CD4-positive, alpha-beta T cell treated with Interferon gamma for 1 hour (primary cell): ENCODE measurements around the gene TGFB1I1.
"Not testable (repeated sequence)": the region's sequence is repeated elsewhere in the genome, so short reads cannot be mapped to it uniquely, and the experiment has no call there.

Source experiments
- DNase-seq: peaks from one replicate; pipeline ENCODE4 v3.0.0-alpha.2; 2020

The TGFB1I1 gene

DNA sequence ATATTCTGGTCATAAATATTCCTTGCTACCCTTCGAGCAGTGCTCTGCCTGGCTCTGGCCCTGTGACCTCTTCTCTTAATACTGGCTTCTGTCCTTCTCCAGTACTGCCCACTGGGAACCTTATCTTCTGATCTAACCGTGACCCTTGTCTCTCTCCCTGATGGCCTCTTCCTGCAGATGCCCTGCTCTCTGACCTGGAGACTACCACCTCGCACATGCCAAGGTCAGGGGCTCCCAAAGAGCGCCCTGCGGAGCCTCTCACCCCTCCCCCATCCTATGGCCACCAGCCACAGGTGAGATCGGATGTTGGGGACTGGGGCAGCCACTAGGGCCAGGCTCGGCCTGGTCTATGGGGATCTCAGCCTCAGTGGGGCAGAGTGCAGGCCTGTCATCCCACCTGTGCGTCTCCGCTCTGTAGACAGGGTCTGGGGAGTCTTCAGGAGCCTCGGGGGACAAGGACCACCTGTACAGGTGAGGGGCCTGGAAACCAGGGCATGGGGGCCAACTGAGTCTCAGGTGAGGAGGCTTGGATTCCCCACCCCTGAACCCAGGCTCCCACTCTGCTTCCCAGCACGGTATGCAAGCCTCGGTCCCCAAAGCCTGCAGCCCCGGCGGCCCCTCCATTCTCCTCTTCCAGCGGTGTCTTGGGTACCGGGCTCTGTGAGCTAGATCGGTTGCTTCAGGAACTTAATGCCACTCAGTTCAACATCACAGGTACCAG lies 1.5 kb downstream of the TGFB1I1 start:
- DNase-seq: no peak

DNA sequence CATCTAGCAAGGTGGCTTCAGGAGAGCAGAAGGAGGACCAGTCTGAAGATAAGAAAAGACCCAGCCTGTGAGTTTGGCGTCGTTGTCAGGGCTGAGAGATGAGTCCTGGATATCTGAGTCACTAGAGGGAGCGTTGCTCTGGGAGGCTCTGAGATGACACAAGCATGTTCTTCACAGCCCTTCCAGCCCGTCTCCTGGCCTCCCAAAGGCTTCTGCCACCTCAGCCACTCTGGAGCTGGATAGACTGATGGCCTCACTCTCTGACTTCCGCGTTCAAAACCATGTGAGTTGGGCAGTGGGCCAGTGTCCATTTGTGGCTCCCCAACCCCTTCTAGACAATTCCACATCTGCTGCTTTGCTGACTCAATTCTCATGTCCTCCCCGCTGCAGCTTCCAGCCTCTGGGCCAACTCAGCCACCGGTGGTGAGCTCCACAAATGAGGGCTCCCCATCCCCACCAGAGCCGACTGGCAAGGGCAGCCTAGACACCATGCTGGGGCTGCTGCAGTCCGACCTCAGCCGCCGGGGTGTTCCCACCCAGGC lies 2.3 kb downstream of the TGFB1I1 start:
- DNase-seq: no peak

DNA sequence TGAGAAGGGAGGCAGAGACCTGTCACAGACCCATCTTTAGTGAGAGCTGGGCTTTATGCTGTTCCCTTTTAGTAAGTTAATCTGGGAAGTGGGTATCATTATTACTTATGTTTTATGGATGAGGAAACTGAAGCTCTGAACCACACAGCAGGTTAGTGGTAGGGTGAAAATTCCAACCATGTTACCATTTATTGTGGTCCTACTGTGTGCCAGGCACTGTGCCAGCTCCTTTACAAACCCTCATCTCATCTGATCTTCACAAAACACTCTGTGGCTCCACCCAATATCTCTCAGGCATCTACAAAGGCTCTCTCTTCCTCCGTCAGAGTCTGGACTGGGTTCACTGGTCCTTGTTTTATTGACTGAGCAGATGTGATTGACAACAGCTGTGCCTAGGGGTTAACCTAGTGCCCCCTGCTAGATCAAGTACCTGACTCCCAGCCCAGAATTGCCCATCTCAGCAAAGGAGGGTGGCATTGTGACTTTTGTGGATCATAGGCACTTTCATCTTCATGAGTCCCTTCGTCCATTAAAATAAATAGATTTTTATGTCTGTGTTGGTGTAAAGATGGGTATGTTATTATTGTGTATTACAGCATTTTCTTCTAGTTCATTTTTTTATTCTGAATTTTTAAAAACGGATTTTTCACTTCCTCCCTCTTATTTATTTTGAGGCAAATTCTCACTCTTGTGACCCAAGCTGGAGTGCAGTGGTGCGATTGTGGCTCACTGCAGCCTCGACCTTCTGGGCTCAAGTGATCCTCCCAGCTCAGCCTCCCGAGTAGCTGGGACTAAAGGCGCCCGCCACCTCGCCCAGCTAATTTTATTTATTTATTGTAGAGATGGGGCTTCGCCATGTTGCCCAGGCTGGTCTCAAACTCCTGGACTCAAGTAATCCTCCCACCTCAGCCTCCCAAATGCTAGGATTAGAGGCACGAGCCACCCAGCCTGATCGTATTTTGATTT lies 3.1 kb downstream of the TGFB1I1 start:
- DNase-seq: no peak

DNA sequence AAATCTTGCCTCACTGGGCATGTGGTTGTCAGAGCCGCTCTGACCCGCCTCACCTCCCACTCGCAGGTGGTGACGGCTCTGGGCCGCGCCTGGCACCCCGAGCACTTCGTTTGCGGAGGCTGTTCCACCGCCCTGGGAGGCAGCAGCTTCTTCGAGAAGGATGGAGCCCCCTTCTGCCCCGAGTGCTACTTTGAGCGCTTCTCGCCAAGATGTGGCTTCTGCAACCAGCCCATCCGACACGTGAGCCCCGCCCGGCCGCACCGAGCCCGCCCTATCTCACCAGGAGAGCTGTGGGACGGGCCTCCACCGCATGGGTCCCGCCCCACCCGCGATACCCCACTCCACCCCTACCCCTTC lies 4.0 kb downstream of the TGFB1I1 start:
- DNase-seq: peak; percentile 27

DNA sequence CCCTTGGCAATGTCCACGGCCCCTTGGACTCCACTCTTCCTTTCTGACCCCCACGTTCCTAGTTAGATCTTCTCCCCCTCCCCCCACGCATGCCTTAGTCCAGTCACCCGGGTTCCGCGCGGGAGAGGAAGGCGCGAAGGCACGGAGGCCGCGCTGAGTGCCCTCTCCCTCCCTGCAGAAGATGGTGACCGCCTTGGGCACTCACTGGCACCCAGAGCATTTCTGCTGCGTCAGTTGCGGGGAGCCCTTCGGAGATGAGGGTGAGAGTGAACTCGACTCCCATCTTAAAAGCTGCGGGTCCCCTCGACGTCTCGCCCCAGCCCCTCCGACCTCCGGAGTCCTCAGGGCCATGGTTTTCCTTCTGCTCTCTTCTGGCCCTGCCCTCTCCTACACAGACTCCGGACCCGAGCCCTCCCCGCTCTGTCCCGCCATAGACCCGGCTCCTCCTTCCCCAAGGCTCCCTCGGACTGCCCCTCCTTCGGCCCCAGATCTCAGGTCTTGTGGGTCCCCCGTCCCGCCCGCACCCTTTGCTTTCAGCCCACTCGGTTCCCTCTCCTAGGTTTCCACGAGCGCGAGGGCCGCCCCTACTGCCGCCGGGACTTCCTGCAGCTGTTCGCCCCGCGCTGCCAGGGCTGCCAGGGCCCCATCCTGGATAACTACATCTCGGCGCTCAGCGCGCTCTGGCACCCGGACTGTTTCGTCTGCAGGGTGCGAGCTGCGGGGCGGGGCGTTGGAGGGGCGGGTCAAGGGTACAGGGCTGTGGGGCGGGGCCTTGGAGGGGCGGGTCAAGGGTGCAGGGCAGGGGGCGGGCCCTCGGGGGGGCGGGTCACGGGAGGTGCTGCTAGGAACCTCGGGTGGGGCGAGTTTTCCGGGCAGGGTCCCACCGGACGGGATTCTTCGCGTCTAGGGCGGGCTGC lies 4.6 kb downstream of the TGFB1I1 start:
- peak; percentile 87 for DNase-seq

DNA sequence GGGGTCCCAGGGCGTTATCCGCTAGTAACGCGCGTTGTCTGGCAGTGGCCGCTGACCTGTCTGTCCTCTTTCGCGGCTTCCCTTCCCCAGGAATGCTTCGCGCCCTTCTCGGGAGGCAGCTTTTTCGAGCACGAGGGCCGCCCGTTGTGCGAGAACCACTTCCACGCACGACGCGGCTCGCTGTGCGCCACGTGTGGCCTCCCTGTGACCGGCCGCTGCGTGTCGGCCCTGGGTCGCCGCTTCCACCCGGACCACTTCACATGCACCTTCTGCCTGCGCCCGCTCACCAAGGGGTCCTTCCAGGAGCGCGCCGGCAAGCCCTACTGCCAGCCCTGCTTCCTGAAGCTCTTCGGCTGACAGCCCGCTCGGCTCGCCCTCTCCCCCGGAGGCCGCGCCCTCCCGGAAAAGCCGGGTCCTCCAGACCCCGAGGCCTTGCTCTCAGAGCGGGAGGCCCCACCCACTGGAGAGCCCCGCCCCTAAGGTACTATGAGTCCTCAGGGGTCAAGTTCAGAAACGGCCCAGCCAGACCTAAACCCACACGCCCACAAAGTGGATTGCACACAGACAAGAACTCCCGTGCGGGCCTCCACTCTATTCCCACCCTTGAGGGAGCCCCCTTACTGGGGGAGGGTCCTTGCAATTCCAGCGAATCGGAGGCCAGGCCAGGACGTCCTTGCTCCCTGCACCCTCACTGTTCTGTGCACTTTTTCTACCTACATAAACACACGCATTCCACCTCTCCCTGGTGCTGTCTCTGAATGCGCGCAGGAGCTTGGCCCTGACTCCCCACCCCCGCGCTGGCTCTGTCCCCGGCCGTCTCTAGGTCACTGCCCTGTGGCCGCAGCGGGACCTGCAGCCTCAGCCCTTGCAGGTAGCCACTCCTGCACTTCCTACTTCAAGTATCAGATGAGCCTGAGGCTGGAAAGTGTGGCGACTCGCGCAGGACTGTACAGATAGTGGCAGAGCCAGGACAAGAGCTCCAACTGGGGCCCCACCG lies 5.6 kb downstream of the TGFB1I1 start:
- DNase-seq: peak; percentile 24

DNA sequence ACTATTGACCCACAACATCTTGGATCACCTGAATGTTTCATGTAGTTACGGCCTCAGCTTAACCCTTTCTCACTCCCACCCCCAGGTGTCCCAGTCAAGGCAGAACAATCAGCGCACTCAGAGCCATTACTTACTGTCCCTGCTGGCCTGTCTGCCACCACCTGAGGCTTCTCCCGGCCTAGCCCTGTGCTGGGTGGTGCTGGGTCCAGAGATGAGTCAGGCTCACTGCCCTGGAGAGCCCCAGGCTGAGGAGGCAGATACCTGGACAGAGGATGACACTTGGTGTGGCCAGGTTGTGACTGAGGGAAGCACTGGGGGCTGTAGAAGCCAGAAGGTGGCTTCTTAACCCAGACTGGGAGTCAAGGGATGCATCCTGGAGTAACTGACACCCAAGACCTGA lies 7.0 kb downstream of the TGFB1I1 start:
- no peak for DNase-seq

DNA sequence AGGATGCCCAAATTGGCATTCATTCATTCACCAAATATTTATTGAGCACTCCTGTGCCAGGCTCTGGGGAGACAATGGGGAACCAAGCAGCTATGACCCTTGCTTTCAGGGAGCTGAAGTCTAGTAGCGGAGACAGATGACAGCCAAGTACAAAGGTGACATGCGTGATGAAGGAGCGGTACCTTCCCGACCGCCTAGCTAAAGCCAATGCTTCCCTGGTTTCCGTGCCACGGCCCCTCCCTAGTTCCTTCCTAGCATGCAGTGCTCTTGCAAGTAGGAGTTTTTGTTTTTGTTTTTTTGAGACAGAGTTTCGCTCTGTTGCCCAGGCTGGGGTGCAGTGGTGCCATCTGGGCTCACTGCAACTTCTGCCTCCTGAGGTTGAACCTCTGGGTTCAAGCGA lies 7.8 kb downstream of the TGFB1I1 start:
- no peak for DNase-seq

DNA sequence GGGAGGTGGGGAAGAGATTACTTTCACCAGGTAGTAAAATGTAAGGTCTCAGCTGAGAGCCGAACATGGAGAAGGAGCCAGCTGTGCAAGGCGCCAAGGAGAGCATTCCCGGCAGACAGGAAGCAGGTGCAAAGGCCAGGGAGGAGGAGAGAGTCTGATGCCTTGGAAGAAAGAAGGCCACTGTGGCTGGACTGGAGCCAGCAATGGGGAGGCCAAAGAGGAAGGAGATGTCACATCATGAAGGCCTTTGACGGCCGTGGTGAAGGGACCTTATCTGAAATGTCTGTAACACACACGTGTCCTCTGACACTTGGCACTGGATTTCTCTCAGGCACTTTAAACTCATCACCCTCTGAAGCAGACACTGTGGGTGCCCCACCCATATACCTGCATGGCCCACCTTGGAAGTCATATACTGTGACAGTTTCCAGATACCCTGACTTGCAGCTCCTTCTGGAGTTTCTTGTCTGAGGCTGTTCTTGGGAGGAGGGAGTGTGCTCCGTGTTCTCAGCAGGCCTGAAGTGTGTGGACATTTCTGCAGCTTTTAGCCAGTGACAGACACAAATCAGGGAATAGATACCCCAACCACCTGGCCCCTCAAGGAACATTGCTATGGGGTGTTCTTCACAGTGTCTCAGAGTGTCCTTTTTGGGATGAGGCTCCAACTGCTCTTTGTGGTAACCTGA lies 9.0 kb downstream of the TGFB1I1 start:
- no peak for DNase-seq

DNA sequence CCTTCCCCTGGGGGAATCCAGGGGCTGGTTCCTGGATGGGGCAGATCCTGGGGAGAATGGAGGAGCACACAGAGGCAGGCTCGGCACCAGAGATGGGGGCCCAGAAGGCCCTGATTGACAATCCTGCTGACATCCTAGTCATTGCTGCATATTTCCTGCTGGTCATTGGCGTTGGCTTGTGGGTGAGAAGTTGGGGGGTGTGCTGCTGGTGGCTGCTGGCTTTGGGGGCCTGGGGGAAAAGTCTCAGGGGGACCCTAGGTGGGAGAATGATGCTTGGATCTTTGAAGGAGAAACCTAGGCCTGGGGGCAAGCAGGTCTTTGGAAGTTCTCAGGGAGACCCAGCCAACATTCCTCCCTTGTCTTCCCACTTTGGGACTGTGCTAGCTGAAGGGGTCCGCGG lies 11.1 kb downstream of the TGFB1I1 start, which contains the start of gene SLC5A2:
Gene SLC5A2 (plus strand): TSS at position 43 of the 400 bp plus-strand sequence. CDS start 14 bp downstream, at position 57.
- DNase-seq: no peak

DNA sequence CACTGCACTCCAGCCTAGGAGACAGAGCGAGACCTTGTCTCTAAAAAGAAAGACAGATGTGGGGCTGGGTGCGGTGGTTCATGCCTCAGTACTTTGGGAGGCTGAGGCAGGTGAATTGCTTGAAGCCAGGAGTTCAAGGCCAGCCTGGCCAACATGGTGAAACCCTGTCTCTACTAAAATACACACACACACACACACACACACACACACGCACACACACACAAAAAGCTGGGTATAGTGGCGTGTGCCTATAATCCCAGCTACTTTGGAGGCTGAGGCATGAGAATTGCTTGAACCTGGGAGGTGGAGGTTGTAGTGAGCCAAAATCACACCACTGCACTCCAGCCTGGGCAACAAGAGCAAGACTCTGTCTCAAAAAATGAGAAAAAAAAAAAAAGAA lies 12.1 kb downstream of the TGFB1I1 start:
- DNase-seq: not testable (repeated sequence)

DNA sequence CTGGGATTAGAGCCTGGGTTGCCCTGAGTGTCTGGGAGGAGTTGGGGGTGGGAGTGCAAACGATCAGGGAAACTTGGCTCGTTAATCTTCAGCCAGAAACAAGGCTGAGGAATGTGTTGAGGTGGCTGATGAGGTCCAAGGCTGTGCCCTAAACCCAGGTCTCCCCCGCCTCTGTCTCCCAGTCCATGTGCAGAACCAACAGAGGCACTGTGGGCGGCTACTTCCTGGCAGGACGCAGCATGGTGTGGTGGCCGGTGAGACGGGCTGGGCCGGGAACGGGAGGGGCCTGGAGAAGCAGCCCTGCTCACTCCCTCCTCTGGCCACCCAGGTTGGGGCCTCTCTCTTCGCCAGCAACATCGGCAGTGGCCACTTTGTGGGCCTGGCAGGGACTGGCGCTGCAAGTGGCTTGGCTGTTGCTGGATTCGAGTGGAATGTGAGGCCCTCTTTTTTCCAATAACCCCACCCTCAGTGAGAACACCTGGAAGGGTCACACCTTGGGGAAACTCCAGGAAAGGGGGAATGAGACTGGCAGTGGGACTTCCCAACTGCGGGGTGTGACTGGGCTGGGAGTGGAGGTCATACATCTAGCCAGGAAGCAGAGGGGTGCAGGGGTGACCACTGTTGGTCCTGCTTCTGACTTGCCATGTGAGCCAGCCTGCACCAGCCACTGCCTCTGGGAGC lies 12.7 kb downstream of the TGFB1I1 start:
- DNase-seq: no peak

DNA sequence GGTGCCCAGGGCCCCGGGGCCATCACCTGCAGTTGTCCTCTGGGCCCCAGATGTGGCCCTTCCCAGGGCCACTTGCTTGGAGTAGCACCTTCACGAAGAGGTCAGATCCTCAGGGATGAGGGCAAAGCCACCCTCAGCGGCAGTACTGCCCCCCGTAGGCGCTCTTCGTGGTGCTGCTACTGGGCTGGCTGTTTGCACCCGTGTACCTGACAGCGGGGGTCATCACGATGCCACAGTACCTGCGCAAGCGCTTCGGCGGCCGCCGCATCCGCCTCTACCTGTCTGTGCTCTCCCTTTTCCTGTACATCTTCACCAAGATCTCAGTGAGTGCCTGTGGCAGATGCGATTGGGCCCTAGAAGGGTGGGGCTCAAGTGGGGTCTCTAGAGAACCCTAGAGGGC lies 13.6 kb downstream of the TGFB1I1 start:
- no peak for DNase-seq

DNA sequence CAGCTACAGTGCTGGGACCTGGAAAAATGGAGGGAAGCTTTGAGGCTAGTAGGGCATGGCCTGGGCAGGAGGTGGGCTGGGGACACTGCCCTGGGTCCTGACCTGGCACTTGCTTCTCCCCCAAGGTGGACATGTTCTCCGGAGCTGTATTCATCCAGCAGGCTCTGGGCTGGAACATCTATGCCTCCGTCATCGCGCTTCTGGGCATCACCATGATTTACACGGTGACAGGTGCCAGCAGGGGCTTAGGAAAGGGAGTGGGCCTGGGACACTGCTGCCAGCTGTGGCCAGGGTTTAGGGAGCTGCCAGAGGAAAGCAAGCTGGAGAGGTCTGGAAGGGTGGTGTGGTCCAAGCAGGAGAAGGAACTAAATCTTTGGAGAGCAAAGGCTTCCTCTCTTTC lies 14.1 kb downstream of the TGFB1I1 start:
- DNase-seq: no peak

DNA sequence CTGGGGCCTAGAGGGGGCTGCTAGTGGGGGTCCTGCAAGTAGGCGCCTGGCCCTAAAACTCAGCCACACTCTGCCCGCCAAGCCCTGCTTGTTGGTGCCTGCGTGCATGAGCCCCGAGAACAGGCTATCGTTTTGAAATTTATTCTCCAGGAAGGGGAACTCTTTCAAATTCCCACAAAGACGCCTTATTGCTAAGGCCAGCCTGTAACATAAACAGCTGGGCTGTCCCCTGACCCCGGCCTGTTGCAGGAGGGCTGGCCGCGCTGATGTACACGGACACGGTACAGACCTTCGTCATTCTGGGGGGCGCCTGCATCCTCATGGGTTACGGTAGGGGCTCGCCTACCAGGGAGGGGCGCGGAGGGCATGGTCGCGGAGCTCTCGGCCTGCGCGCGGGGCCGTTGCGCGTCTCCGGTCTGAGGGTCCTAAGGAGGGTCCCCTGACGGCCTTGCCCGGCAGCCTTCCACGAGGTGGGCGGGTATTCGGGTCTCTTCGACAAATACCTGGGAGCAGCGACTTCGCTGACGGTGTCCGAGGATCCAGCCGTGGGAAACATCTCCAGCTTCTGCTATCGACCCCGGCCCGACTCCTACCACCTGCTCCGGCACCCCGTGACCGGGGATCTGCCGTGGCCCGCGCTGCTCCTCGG lies 15.2 kb downstream of the TGFB1I1 start:
- no peak for DNase-seq

DNA sequence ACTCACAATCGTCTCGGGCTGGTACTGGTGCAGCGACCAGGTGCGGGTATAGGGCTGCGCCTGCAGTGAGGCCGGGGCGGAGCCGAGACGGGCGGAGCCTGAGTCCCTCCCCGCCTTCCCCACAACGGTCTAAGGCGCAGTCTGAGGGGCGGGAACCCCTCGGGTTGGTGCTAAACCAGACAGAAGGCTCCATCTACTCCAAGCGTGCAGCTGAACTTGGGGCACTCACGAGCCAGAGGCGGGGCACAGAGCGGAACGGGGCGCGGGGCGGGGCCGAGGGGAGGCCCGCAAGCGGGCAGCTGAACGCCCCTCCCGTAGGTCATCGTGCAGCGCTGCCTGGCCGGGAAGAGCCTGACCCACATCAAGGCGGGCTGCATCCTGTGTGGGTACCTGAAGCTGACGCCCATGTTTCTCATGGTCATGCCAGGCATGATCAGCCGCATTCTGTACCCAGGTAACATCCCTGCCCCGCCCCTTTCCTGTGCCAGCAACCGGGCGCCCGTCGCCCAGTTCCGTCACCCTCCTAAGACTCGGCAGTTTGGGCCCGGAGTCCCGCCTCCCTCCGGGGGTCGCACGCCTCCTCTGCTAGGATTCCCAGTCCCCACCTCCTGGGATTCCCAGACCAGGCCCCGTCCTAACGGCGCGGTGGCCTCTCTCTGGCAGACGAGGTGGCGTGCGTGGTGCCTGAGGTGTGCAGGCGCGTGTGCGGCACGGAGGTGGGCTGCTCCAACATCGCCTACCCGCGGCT lies 15.9 kb downstream of the TGFB1I1 start:
- DNase-seq: peak; percentile 72

DNA sequence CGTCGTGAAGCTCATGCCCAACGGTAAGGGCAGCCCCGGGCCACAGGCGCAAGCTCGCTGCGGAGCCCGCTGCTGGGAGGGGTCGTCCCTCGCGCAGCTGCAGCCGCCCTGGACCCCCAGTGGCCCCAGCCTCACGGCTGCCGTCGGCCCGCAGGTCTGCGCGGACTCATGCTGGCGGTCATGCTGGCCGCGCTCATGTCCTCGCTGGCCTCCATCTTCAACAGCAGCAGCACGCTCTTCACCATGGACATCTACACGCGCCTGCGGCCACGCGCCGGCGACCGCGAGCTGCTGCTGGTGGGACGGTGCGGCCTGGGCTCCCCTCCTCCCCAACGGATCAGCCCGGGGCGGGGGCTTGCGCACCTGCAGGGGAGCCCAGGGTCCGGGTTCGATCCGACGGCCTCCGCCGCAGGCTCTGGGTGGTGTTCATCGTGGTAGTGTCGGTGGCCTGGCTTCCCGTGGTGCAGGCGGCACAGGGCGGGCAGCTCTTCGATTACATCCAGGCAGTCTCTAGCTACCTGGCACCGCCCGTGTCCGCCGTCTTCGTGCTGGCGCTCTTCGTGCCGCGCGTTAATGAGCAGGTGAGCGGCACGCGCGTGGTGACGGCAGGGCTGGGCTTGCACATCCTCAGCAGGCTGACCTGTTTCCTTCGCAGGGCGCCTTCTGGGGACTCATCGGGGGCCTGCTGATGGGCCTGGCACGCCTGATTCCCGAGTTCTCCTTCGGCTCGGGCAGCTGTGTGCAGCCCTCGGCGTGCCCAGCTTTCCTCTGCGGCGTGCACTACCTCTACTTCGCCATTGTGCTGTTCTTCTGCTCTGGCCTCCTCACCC lies 16.7 kb downstream of the TGFB1I1 start:
- DNase-seq: no peak

DNA sequence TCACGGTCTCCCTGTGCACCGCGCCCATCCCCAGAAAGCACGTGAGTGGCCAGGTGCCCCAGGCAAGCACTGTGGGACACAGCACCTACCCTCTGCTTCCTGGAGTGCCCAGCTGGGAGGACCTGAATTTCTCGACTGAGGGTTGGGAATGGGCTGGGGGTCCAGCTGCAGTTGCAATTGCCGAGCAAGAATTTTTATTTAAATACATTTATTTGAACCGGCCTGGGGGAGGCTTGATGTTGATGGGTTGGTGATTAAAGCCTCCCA lies 17.3 kb downstream of the TGFB1I1 start:
- DNase-seq: no peak
